Gastroesophageal sphincter (tissue), 4 donors: ENCODE data around the gene RAB36. TPM values are rescaled to one million over a fixed set of nuclear protein-coding genes. Genes with fewer than 3 reads are reported as not detected.
"Not testable (repeated sequence)": the region's sequence is repeated elsewhere in the genome, so short reads cannot be mapped to it uniquely, and the experiment has no call there.

Source experiments
- ATAC-seq: fragments of 150-250 bp; one replicate; pipeline ENCODE4 v1.9.1; 2016; ENCODE audit warnings: mild to moderate bottlenecking, moderate library complexity
- H3K27ac ChIP-seq, 4 donors: fragments of 200-600 bp; sonication (generic) in 3 of 4; 1 replicate in 3 of 4; 2 replicates in 1 of 4; pipeline ENCODE4 v1.5.1; 2016 to 2019
- H3K27me3 ChIP-seq: fragments of 200-600 bp; sonication (generic); one replicate; pipeline ENCODE4 v1.5.1; 2019
- H3K36me3 ChIP-seq, 2 donors: fragments of 200-600 bp; sonication (generic); one replicate each; pipeline ENCODE4 v1.5.1; 2019; ENCODE audit warnings: control low read depth in 1 of 2
- H3K4me1 ChIP-seq, 3 donors: fragments of 200-600 bp; sonication (generic); 1 replicate in 2 of 3; 2 replicates in 1 of 3; pipeline ENCODE4 v1.5.1; 2016 to 2019; ENCODE audit warnings: control low read depth in 2 of 3
- H3K4me3 ChIP-seq, 2 donors: fragments of 200-600 bp; sonication (generic); one replicate each; pipeline ENCODE4 v1.5.1; 2019; ENCODE audit warnings: mild to moderate bottlenecking in 1 of 2, moderate library complexity in 1 of 2
- H3K9me3 ChIP-seq, 3 donors: fragments of 200-600 bp; sonication (generic); one replicate each; pipeline ENCODE4 v1.5.1; 2017 to 2019; ENCODE audit warnings: control low read depth in 2 of 3
- CTCF ChIP-seq, 4 experiments: fragments of 200-600 bp in 2 of 4; fragments of 450-650 bp in 2 of 4; sonication (generic) in 1 of 4; IDR thresholded peaks; one replicate each; pipeline ENCODE4 v1.5.1; 2017 to 2019; ENCODE audit warnings: antibody characterized with exemption in 4 of 4, mild to moderate bottlenecking in 2 of 4, moderate library complexity in 2 of 4
- EP300 ChIP-seq: sonication (generic); formaldehyde crosslinking; IDR thresholded peaks from one replicate; pipeline ENCODE4 v1.6.1; 2017; ENCODE audit warnings: antibody characterized with exemption, mild to moderate bottlenecking
- POLR2A ChIP-seq, 2 donors: fragments of 450-650 bp; IDR thresholded peaks; one replicate each; pipeline ENCODE4 v1.6.1; 2017; ENCODE audit warnings: antibody characterized with exemption in 2 of 2, mild to moderate bottlenecking in 2 of 2, moderate library complexity in 1 of 2
- POLR2AphosphoS5 ChIP-seq: sonication (generic); formaldehyde crosslinking; IDR thresholded peaks from one replicate; pipeline ENCODE4 v1.6.1; 2017; ENCODE audit warnings: antibody characterized with exemption
- WGBS, 2 donors: methylation state at CpG; one replicate each; pipeline ENCODE4 v1.1.5; 2018; ENCODE audit warnings: low coverage in 1 of 2; 5-methylcytosine and 5-hydroxymethylcytosine counted together
- total RNA-seq, 4 donors: library from RNA; depleted of rRNA; stranded (reverse); fragments of >200 nt; gene quantifications; one replicate each; pipeline ENCODE4 v1.1.0, GENCODE V29; 2016

The RAB36 gene
- total RNA-seq, 4 donors from 2014 or later, result 3.9 to 12.2 (median 6.7) TPM

DNA sequence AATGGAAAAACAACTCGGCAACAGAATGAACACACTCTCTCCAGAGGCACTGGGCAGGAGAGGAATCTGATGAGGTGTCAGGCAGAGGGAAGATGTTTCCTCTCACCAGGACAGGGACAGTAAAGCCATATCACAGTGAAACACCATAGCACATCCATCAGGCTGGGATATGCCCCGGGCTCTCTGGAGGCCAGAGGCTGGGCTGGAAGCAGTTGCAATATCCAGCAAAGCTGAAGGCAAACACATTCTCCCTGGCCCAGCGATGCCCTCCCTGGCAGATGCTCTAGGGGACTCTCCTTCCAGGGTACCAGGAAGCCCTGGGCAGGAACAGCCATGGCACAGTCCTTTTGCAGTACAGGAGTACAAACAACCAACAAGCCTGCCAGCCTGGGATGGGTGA is 14.6 kb upstream of the RAB36 start:
- Histone ChIP-seq H3K27ac (no peak overlapping the region), H3K27me3 (no peaks in the 10 kb centered on the region), H3K4me1 (peaks cover 0 to 11% (median 0%) of the 10 kb centered on the region in 3 donors), H3K9me3 (no peaks in the 10 kb centered on the region), H3K4me3 (no peak overlapping the region), H3K36me3 (no peaks in the 10 kb centered on the region)
- TF ChIP-seq CTCF (IDR thresholded peaks at IDR 0.05) (no peak), POLR2AphosphoS5 (no peak), POLR2A (IDR thresholded peaks at IDR 0.05) (no peak), EP300 (no peak)
- WGBS, 2 donors, result 32 to 51% methylated on average over 2 to 3 of the region's 3 CpGs
- no peak for ATAC-seq

DNA sequence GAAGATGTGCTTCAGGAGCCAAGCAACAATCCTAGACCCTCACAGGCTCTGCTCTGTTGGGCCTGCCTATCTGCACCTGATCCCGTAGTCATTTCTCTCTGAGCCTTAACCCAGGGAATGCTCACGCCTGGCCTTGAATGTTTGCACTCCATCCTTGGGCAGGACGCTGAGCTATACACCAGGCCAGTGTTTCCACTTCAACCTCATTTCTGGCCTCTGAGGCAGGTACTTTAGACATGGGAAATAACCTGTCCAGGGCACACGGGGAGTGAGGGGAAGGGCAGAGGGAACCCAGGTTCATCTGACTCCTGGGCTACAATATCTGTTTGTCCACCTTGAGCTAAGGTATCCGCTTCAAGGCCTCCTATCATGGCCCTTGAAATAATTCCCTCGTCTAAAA is 13.3 kb upstream of the RAB36 start:
- peaks cover 0 to 11% (median 0%) of the 10 kb centered on the region in 3 donors for H3K4me1 ChIP-seq
- no peaks in the 10 kb centered on the region for H3K27me3 ChIP-seq
- no peaks in the 10 kb centered on the region for H3K36me3 ChIP-seq
- no peak for ATAC-seq
- no peaks in the 10 kb centered on the region for H3K9me3 ChIP-seq
- 64 to 91% methylated on average over 4 of the region's 6 CpGs for WGBS, 2 donors
- no peak overlapping the region for H3K27ac ChIP-seq
- H3K4me3 ChIP-seq, result no peak overlapping the region
- TF ChIP-seq CTCF (IDR thresholded peaks at IDR 0.05) (no peak), EP300 (no peak), POLR2AphosphoS5 (no peak), POLR2A (IDR thresholded peaks at IDR 0.05) (no peak)

GRCh38 chr22:23132376-23133091 is 12.7 kb upstream of the RAB36 start:
- peaks cover 0 to 11% (median 0%) of the 10 kb centered on the region in 3 donors for H3K4me1 ChIP-seq
- TF ChIP-seq CTCF (IDR thresholded peaks at IDR 0.05) (no peak), POLR2AphosphoS5 (no peak), POLR2A (IDR thresholded peaks at IDR 0.05) (no peak)
- no peak for ATAC-seq
- no peaks in the 10 kb centered on the region for H3K36me3 ChIP-seq
- 81 to 85% methylated on average over 5 to 10 of the region's 10 CpGs for WGBS, 2 donors
- no peaks in the 10 kb centered on the region for H3K9me3 ChIP-seq
- no peak overlapping the region for H3K27ac ChIP-seq
- H3K4me3 ChIP-seq, result no peak overlapping the region
- no peaks in the 10 kb centered on the region for H3K27me3 ChIP-seq

GRCh38 chr22:23133922-23134321 is 11.4 kb upstream of the RAB36 start:
- 94 to 100% methylated on average over 2 to 7 of the region's 10 CpGs for WGBS, 2 donors
- ATAC-seq, result no peak
- no peak overlapping the region for H3K4me3 ChIP-seq
- no peak overlapping the region for H3K27ac ChIP-seq
- H3K4me1 ChIP-seq, result no peaks in the 10 kb centered on the region
- no peaks in the 10 kb centered on the region for H3K36me3 ChIP-seq
- H3K27me3 ChIP-seq, result no peaks in the 10 kb centered on the region
- H3K9me3 ChIP-seq, result no peaks in the 10 kb centered on the region
- no peak for TF ChIP-seq POLR2A (IDR thresholded peaks at IDR 0.05)
- no peak for TF ChIP-seq EP300
- TF ChIP-seq POLR2AphosphoS5, result no peak
- TF ChIP-seq CTCF (IDR thresholded peaks at IDR 0.05), result no peak

DNA sequence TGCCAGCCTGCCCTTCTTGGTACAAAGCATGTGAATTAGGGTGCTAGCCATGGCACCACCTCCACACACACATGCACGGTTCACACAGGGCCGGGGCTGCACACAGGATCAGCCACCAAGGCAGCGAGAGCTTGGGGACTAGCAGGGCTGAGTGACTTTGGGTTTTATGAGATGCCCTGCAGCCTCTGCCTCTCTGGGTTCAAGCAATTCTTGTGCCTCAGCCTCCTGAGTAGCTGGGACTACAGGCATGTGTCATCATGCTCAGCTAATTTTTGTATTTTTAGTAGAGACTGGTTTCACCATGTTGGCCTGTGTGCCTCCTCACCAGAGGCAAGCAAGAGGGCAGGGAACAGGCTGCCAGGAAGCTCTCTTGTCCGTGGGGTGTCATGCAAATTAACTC is 8.3 kb upstream of the RAB36 start:
- not testable (repeated sequence) for ATAC-seq, H3K9me3 ChIP-seq, H3K36me3 ChIP-seq, H3K27ac ChIP-seq, H3K4me1 ChIP-seq, H3K27me3 ChIP-seq, H3K4me3 ChIP-seq
- no CpG with 5 or more reads among the region's 4 CpGs for WGBS, 2 donors
